H1 (cell line): ENCODE data around the gene COL27A1. TPM values are rescaled to one million over a fixed set of nuclear protein-coding genes. Genes with fewer than 3 reads are reported as not detected.

Experiments
- ZNF274 ChIP-seq: IDR thresholded peaks from 2 replicates; pipeline ENCODE4 v1.7.0; 2012; ENCODE audit warnings: low read length, borderline replicate concordance; ENCODE audit errors: extremely low read depth
- polyA plus RNA-seq, 7 experiments: library from polyadenylated mRNA; depleted of rRNA in 3 of 7; stranded (reverse) in 5 of 7; unstranded in 2 of 7; fragments of >200 nt in 5 of 7; fragments of 200-250 nt in 2 of 7; gene quantifications; 1 replicate in 5 of 7; 2 replicates in 1 of 7; 4 replicates in 1 of 7; pipeline versions ENCODE4 v1.2.1 to v1.2.3, GENCODE V29; 2011 to 2013; ENCODE audit warnings: missing spikeins in 2 of 7, mixed read lengths in 2 of 7
- total RNA-seq: library from RNA; stranded (reverse); fragmentation: NEBNext Ultra II Directional; extraction: Animal tissue kit (Norgen Biotek cat#: 25700); gene quantifications from 2 replicates; pipeline ENCODE4 v1.2.1, GENCODE V29; 2021

COL27A1 gene
- total and polyA plus RNA-seq, 2 of the 8 experiments (the other 6 are each of a cell fraction or from before 2014, with no cell fraction given): 15.1 to 22.8 TPM

DNA sequence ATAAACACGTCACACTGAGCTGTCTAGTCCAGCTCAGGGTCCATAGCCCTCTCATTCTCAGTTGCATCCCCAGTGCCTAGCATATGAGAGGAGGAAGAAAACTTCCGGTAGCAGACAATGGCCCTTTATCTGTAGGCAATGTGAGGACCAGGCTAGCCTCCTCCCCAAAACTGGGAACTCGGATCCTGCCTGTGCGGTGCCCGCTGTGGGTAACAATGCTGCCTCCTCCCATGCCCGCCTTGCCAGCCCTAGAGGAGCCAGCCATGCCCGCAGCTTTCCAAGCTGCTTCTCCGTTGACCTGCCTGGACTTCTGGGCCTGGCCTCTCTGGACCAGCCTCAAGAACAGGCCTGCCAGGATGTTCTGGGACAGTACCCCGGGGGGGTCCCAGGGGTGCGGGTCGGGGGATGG lies 93.0 kb downstream of the COL27A1 start (continued):
- TF ChIP-seq ZNF274: no peak
